HEK293 (cell line): ENCODE results near the gene TOR4A.

Experiments used
- CTCF ChIA-PET: fragments of 350-600 bp; formaldehyde crosslinking; extraction: SDS; loops from one replicate; lab custom pipeline; 2021; ENCODE audit warnings: antibody characterized with exemption; lab: Yijun Ruan, JAX
- POLR2A ChIA-PET: fragments of 300-600 bp; formaldehyde crosslinking; extraction: SDS; loops from one replicate; lab custom pipeline; 2020; ENCODE audit warnings: antibody characterized with exemption, inconsistent platforms; lab: Yijun Ruan, JAX
- H3K27ac ChIP-seq: fragments of 200-500 bp; sonication (Bioruptor generic); 2 replicates; pipeline ENCODE4 v1.5.1; 2014; ENCODE audit warnings: low read depth, low read length, control low read depth, inconsistent platforms; ENCODE audit errors: extremely low read depth
- H3K36me3 ChIP-seq, 2 experiments: fragments of 200-500 bp in 1 of 2; sonication (Bioruptor generic) in 1 of 2; 1 replicate in 1 of 2; 2 replicates in 1 of 2; pipeline ENCODE4 v1.5.1; 2014 to 2017; ENCODE audit warnings: inconsistent platforms in 2 of 2, low read length in 2 of 2; ENCODE audit not compliant: control insufficient read depth in 2 of 2, insufficient read depth in 1 of 2
- H3K4me1 ChIP-seq: fragments of 200-500 bp; sonication (Bioruptor generic); 2 replicates; pipeline ENCODE4 v1.5.1; 2014; ENCODE audit warnings: mild to moderate bottlenecking, low read length, inconsistent platforms; ENCODE audit not compliant: control insufficient read depth, insufficient read depth
- H3K4me3 ChIP-seq: 2 replicates; pipeline ENCODE4 v1.5.1; 2011; ENCODE audit warnings: low read depth, mild to moderate bottlenecking, control low read depth, low read length, moderate library complexity
- H3K9me3 ChIP-seq: fragments of 200-500 bp; sonication (Bioruptor generic); 2 replicates; pipeline ENCODE4 v1.5.1; 2014; ENCODE audit warnings: low read depth, low read length, inconsistent platforms; ENCODE audit not compliant: control insufficient read depth, insufficient read depth
- GLIS1 ChIP-seq: fragments of 450-650 bp; formaldehyde crosslinking; IDR thresholded peaks from 2 replicates; pipeline ENCODE4 v1.5.1; 2016; ENCODE audit warnings: missing biosample characterization, missing genetic modification characterization
- HIC1 ChIP-seq: fragments of 450-650 bp; formaldehyde crosslinking; IDR thresholded peaks from 2 replicates; pipeline ENCODE4 v1.5.1; 2016; ENCODE audit warnings: missing biosample characterization, missing genetic modification characterization
- KLF1 ChIP-seq: fragments of 450-650 bp; formaldehyde crosslinking; IDR thresholded peaks from 2 replicates; pipeline ENCODE4 v1.5.1; 2016; ENCODE audit warnings: missing biosample characterization, missing genetic modification characterization
- KLF10 ChIP-seq: fragments of 450-650 bp; IDR thresholded peaks from 2 replicates; pipeline ENCODE4 v1.5.1; 2018; ENCODE audit warnings: missing biosample characterization, mild to moderate bottlenecking, missing genetic modification characterization
- KLF8 ChIP-seq: fragments of 450-650 bp; formaldehyde crosslinking; IDR thresholded peaks from 2 replicates; pipeline ENCODE4 v1.5.1; 2016; ENCODE audit warnings: missing biosample characterization, missing genetic modification characterization
- SCRT2 ChIP-seq: fragments of 450-650 bp; formaldehyde crosslinking; IDR thresholded peaks from 2 replicates; pipeline ENCODE4 v1.5.1; 2016; ENCODE audit warnings: missing biosample characterization, missing genetic modification characterization
- SP3 ChIP-seq: fragments of 450-650 bp; formaldehyde crosslinking; IDR thresholded peaks from 2 replicates; pipeline ENCODE4 v1.5.1; 2016; ENCODE audit warnings: missing biosample characterization, missing genetic modification characterization
- SP7 ChIP-seq: fragments of 450-650 bp; formaldehyde crosslinking; IDR thresholded peaks from 2 replicates; pipeline ENCODE4 v1.5.1; 2016; ENCODE audit warnings: missing biosample characterization, missing genetic modification characterization
- ZBTB48 ChIP-seq: fragments of 450-650 bp; formaldehyde crosslinking; IDR thresholded peaks from 2 replicates; pipeline ENCODE4 v1.5.1; 2016; ENCODE audit warnings: missing biosample characterization, missing genetic modification characterization
- ZBTB8A ChIP-seq: fragments of 450-650 bp; formaldehyde crosslinking; IDR thresholded peaks from 2 replicates; pipeline ENCODE4 v1.5.1; 2016; ENCODE audit warnings: missing biosample characterization, missing genetic modification characterization
- ZIC2 ChIP-seq: fragments of 450-650 bp; formaldehyde crosslinking; IDR thresholded peaks from 2 replicates; pipeline ENCODE4 v1.5.1; 2016; ENCODE audit warnings: missing biosample characterization, missing genetic modification characterization
- ZNF10 ChIP-seq: fragments of 450-650 bp; formaldehyde crosslinking; IDR thresholded peaks from 2 replicates; pipeline ENCODE4 v1.5.1; 2017; ENCODE audit warnings: missing biosample characterization, missing genetic modification characterization
- ZNF140 ChIP-seq: fragments of 450-650 bp; formaldehyde crosslinking; IDR thresholded peaks from 2 replicates; pipeline ENCODE4 v1.5.1; 2016; ENCODE audit warnings: missing biosample characterization, missing genetic modification characterization
- ZNF341 ChIP-seq: fragments of 450-650 bp; formaldehyde crosslinking; IDR thresholded peaks from 2 replicates; pipeline ENCODE4; 2016; ENCODE audit warnings: low read depth, missing biosample characterization, missing genetic modification characterization
- ZNF521 ChIP-seq: fragments of 450-650 bp; formaldehyde crosslinking; IDR thresholded peaks from 2 replicates; pipeline ENCODE4 v1.5.1; 2017; ENCODE audit warnings: missing biosample characterization, mild to moderate bottlenecking, missing genetic modification characterization
- ZNF558 ChIP-seq: fragments of 450-650 bp; formaldehyde crosslinking; IDR thresholded peaks from 2 replicates; pipeline ENCODE4 v1.5.1; 2016; ENCODE audit warnings: missing biosample characterization, missing genetic modification characterization
- ZNF629 ChIP-seq: fragments of 450-650 bp; formaldehyde crosslinking; IDR thresholded peaks from 2 replicates; pipeline ENCODE4 v1.5.1; 2017; ENCODE audit warnings: missing biosample characterization, missing genetic modification characterization
- ZXDB ChIP-seq: fragments of 450-650 bp; formaldehyde crosslinking; IDR thresholded peaks from 2 replicates; pipeline ENCODE4 v1.5.1; 2016; ENCODE audit warnings: missing biosample characterization, missing genetic modification characterization

Gene TOR4A

GRCh38 chr9:137310189-137311052, 32.9 kb downstream of the TOR4A start (continued):
- TF ChIP-seq HIC1 (tag by site-specific recombination) (0 out of 2 replicates have a peak, but pooled peaks have one; percentile 25), ZNF10 (tag by site-specific recombination) (no peak), KLF1 (tag by site-specific recombination) (peak; percentile 35; the same call in 1 of the 2 replicates), SCRT2 (tag by site-specific recombination) (no peak), ZNF341 (peak; percentile 88), KLF10 (tag by site-specific recombination) (0 out of 2 replicates have a peak, but pooled peaks have one; percentile 37), ZBTB48 (no peak), ZBTB8A (tag by site-specific recombination) (0 out of 2 replicates have a peak, but pooled peaks have one; percentile 40), KLF8 (tag by site-specific recombination) (peak; percentile 12; the same call in 1 of the 2 replicates), ZIC2 (peak; percentile 46), ZXDB (tag by site-specific recombination) (peak; percentile 88), SP3 (tag by site-specific recombination) (0 out of 2 replicates have a peak, but pooled peaks have one; percentile 25), ZNF629 (tag by site-specific recombination) (0 out of 2 replicates have a peak, but pooled peaks have one; percentile 43), GLIS1 (tag by site-specific recombination) (peak; percentile 87)

- H3K4me3 ChIP-seq, result no peak overlapping the region
- H3K36me3 ChIP-seq, result no peaks in the 10 kb centered on the region
- H3K4me1 ChIP-seq, result no peaks in the 10 kb centered on the region; the same call in 1 of the 2 replicates
- H3K27ac ChIP-seq, result no peak overlapping the region
- ChIA-PET CTCF (interaction anchor here (0.8 to 2.1 kb wide), 2 partner anchors 9 kb away, joined by 6 read pairs; partner anchors contain the start of gene NRARP), POLR2A (interaction anchor here (1.3 to 5.4 kb wide), 3 partner anchors 9 to 68 kb away, joined by 3 to 40 read pairs (median 4); partner anchors contain the start of gene NRARP)
- no peaks in the 10 kb centered on the region for H3K9me3 ChIP-seq
- TF ChIP-seq HIC1 (tag by site-specific recombination) (peak; percentile 36; the same call in 1 of the 2 replicates), ZNF521 (tag by site-specific recombination) (no peak), ZNF140 (tag by site-specific recombination) (no peak), KLF1 (tag by site-specific recombination) (peak; percentile 81), ZIC2 (peak; percentile 34), SCRT2 (tag by site-specific recombination) (0 out of 2 replicates have a peak, but pooled peaks have one; percentile 26), ZBTB8A (tag by site-specific recombination) (peak; percentile 14; the same call in 1 of the 2 replicates), ZNF558 (no peak), SP7 (no peak)
- TF ChIP-seq, all 188 proteins: peak for 5
These were observed 33.9 kb downstream of the TOR4A start for GRCh38 chr9:137311171-137311985.
